SK-N-SH (cell line): ENCODE measurements around the gene SEZ6.

Source experiments
- CTCF ChIP-seq: fragments of 200-600 bp; sonication (generic); IDR thresholded peaks from 2 replicates; pipeline ENCODE4 v1.6.1; 2017; ENCODE audit warnings: antibody characterized with exemption, mild to moderate bottlenecking, moderate library complexity
- EZH2phosphoT487 ChIP-seq: fragments of 200-600 bp; sonication (generic); IDR thresholded peaks from 2 replicates; pipeline ENCODE4 v1.6.1; 2017; ENCODE audit warnings: low read depth, mixed run types, mild to moderate bottlenecking, antibody characterized with exemption, moderate library complexity, borderline replicate concordance
- FOXJ3 ChIP-seq: sonication (generic); formaldehyde crosslinking; IDR thresholded peaks from 2 replicates; pipeline ENCODE4 v1.5.1; 2020; ENCODE audit warnings: mild to moderate bottlenecking, missing genetic modification reagents
- FOXM1 ChIP-seq: IDR thresholded peaks from 2 replicates; pipeline ENCODE4 v1.4.0; 2012; ENCODE audit warnings: low read depth, mild to moderate bottlenecking
- GABPA ChIP-seq: IDR thresholded peaks from 2 replicates; pipeline ENCODE4 v1.4.0; 2012; ENCODE audit warnings: low read depth, mild to moderate bottlenecking
- IRF3 ChIP-seq: fragments of 150-350 bp; IDR thresholded peaks from 2 replicates; pipeline ENCODE4 v1.6.1; 2016; ENCODE audit warnings: mild to moderate bottlenecking, low read depth, low read length
- NFIC ChIP-seq: IDR thresholded peaks from 2 replicates; pipeline ENCODE4 v1.4.0; 2012; ENCODE audit warnings: borderline replicate concordance
- POLR2AphosphoS5 ChIP-seq: IDR thresholded peaks from 2 replicates; pipeline ENCODE4 v1.6.1; 2012; ENCODE audit warnings: low read depth, low read length
- RAD21 ChIP-seq: IDR thresholded peaks from 2 replicates; pipeline ENCODE4 v1.6.1; 2012; ENCODE audit warnings: mild to moderate bottlenecking, low read length
- RCOR1 ChIP-seq: fragments of 150-350 bp; IDR thresholded peaks from 2 replicates; pipeline ENCODE4 v1.6.1; 2017; ENCODE audit warnings: antibody characterized with exemption, low read length
- SIN3A ChIP-seq: IDR thresholded peaks from 2 replicates; pipeline ENCODE4 v1.6.1; 2012; ENCODE audit warnings: low read depth, mild to moderate bottlenecking, low read length, moderate library complexity, borderline replicate concordance
- TCF12 ChIP-seq: IDR thresholded peaks from 2 replicates; pipeline ENCODE4 v1.4.0; 2012

GRCh38 chr17:29042679-29043538 lies 37.1 kb upstream of the SEZ6 start, which contains the start of gene PIPOX:
- TF ChIP-seq IRF3 = no peak
- peak; percentile 68 for TF ChIP-seq NFIC
- TF ChIP-seq CTCF = peak; percentile 32; the same call in 1 of the 2 replicates
- TF ChIP-seq RCOR1 = no peak
- TF ChIP-seq RAD21 = peak; percentile 59
- no peak for TF ChIP-seq POLR2AphosphoS5
- TF ChIP-seq TCF12 = no peak
- no peak for TF ChIP-seq SIN3A
- no peak for TF ChIP-seq FOXM1
- TF ChIP-seq FOXJ3 (CRISPR knock-in tag) = no peak
- no peak for TF ChIP-seq GABPA
- no peak for TF ChIP-seq EZH2phosphoT487
